H9 (cell line): Measurements from ENCODE around the gene SLC35A4. TPM values are rescaled to one million over a fixed set of nuclear protein-coding genes. Genes with fewer than 3 reads are reported as not detected.

Source experiments
- DNase-seq: peaks from one replicate; pipeline ENCODE4 v3.0.0-alpha.2; 2017
- H2AFZ ChIP-seq: one replicate; pipeline ENCODE4 v1.6.1; 2013; ENCODE audit warnings: mild to moderate bottlenecking, low read length, control low read depth, moderate library complexity
- H2AK5ac ChIP-seq: 2 replicates; pipeline ENCODE4 v1.6.1; 2013; ENCODE audit warnings: low read length, control low read depth, mixed read lengths; ENCODE audit not compliant: insufficient read length
- H2BK120ac ChIP-seq: one replicate; pipeline ENCODE4 v1.6.1; 2013; ENCODE audit warnings: low read depth, mild to moderate bottlenecking, low read length, control low read depth, inconsistent platforms; ENCODE audit not compliant: poor library complexity, severe bottlenecking
- H2BK12ac ChIP-seq: 2 replicates; pipeline ENCODE4 v1.6.1; 2013; ENCODE audit warnings: low read length, control low read depth, mixed read lengths, low read depth; ENCODE audit not compliant: insufficient read length
- H2BK15ac ChIP-seq: 2 replicates; pipeline ENCODE4 v1.6.1; 2013; ENCODE audit warnings: low read depth, low read length, control low read depth
- H2BK20ac ChIP-seq: one replicate; pipeline ENCODE4 v1.6.1; 2013; ENCODE audit warnings: low read depth, mild to moderate bottlenecking, low read length, control low read depth, inconsistent platforms; ENCODE audit not compliant: poor library complexity, severe bottlenecking
- H2BK5ac ChIP-seq: 2 replicates; pipeline ENCODE4 v1.6.1; 2013; ENCODE audit warnings: low read length, control low read depth, mixed read lengths; ENCODE audit not compliant: insufficient read length
- H3K14ac ChIP-seq: 2 replicates; pipeline ENCODE4 v1.6.1; 2013; ENCODE audit warnings: low read length, control low read depth; ENCODE audit not compliant: insufficient read depth
- H3K18ac ChIP-seq: 2 replicates; pipeline ENCODE4 v1.6.1; 2013; ENCODE audit warnings: low read depth, mild to moderate bottlenecking, mixed read lengths, low read length, control low read depth; ENCODE audit not compliant: insufficient read length
- H3K23ac ChIP-seq: 2 replicates; pipeline ENCODE4 v1.6.1; 2013; ENCODE audit warnings: low read length, control low read depth, mixed read lengths, low read depth; ENCODE audit not compliant: insufficient read length
- H3K23me2 ChIP-seq: 2 replicates; pipeline ENCODE4 v1.6.1; 2013; ENCODE audit warnings: low read depth, mild to moderate bottlenecking, mixed read lengths, low read length, control low read depth; ENCODE audit not compliant: insufficient read length, poor library complexity, severe bottlenecking
- H3K27ac ChIP-seq: 2 replicates; pipeline ENCODE4 v1.5.1; 2013; ENCODE audit warnings: low read length, control low read depth, mixed read lengths, low read depth; ENCODE audit not compliant: insufficient read length
- H3K27me3 ChIP-seq: 2 replicates; pipeline ENCODE4 v1.6.1; 2013; ENCODE audit warnings: low read length, control low read depth, inconsistent platforms; ENCODE audit not compliant: insufficient read depth
- H3K4ac ChIP-seq: 2 replicates; pipeline ENCODE4 v1.6.1; 2013; ENCODE audit warnings: low read depth, mild to moderate bottlenecking, control low read depth, inconsistent platforms, low read length, moderate library complexity
- H3K4me1 ChIP-seq: 2 replicates; pipeline ENCODE4 v1.6.1; 2013; ENCODE audit warnings: low read length, control low read depth, inconsistent platforms; ENCODE audit not compliant: insufficient read depth
- H3K4me2 ChIP-seq: 2 replicates; pipeline ENCODE4 v1.6.1; 2013; ENCODE audit warnings: low read length, control low read depth, mixed read lengths; ENCODE audit not compliant: insufficient read length, insufficient read depth
- H3K56ac ChIP-seq: 2 replicates; pipeline ENCODE4 v1.6.1; 2013; ENCODE audit warnings: low read depth, mild to moderate bottlenecking, mixed read lengths, low read length, control low read depth; ENCODE audit not compliant: insufficient read length
- H3K79me1 ChIP-seq: 2 replicates; pipeline ENCODE4 v1.6.1; 2013; ENCODE audit warnings: low read depth, mild to moderate bottlenecking, moderate library complexity, low read length, control low read depth, inconsistent platforms; ENCODE audit not compliant: insufficient read depth, poor library complexity, severe bottlenecking
- H3K79me2 ChIP-seq: 2 replicates; pipeline ENCODE4 v1.6.1; 2013; ENCODE audit warnings: low read length, control low read depth, inconsistent platforms; ENCODE audit not compliant: insufficient read depth
- H3K9ac ChIP-seq: 2 replicates; pipeline ENCODE4 v1.6.1; 2013; ENCODE audit warnings: low read length, control low read depth, mixed read lengths; ENCODE audit not compliant: insufficient read length; ENCODE audit errors: extremely low read depth
- H3K9me3 ChIP-seq: one replicate; pipeline ENCODE4 v1.6.1; 2013; ENCODE audit warnings: low read depth, low read length, inconsistent platforms; ENCODE audit not compliant: control insufficient read depth
- H3T11ph ChIP-seq: one replicate; pipeline ENCODE4 v1.6.1; 2013; ENCODE audit warnings: mild to moderate bottlenecking, low read length, control low read depth, inconsistent platforms
- H4K20me1 ChIP-seq: one replicate; pipeline ENCODE4 v1.6.1; 2013; ENCODE audit not compliant: control insufficient read depth, insufficient read length, insufficient read depth
- H4K5ac ChIP-seq: 2 replicates; pipeline ENCODE4 v1.6.1; 2013; ENCODE audit warnings: low read depth, mild to moderate bottlenecking, mixed read lengths, low read length, control low read depth; ENCODE audit not compliant: insufficient read length
- H4K8ac ChIP-seq: replicated peaks from 2 replicates; pipeline ENCODE4 v1.6.1; 2013; ENCODE audit warnings: low read length, control low read depth, mixed read lengths, low read depth; ENCODE audit not compliant: insufficient read length
- H4K91ac ChIP-seq: 2 replicates; pipeline ENCODE4 v1.6.1; 2013; ENCODE audit warnings: low read depth, mild to moderate bottlenecking, moderate library complexity, mixed read lengths, low read length, control low read depth; ENCODE audit not compliant: insufficient read length
- H3K27ac Mint-ChIP-seq, 3 experiments: 2 replicates in 2 of 3; 3 replicates in 1 of 3; pipeline ENCODE4 v1.8.0; 2020 to 2021; ENCODE audit warnings: mixed read lengths in 3 of 3, mild to moderate bottlenecking in 1 of 3, moderate library complexity in 1 of 3
- H3K27me3 Mint-ChIP-seq: 2 replicates; pipeline ENCODE4 v1.8.0; 2021; ENCODE audit warnings: low read depth, mild to moderate bottlenecking, moderate library complexity, mixed read lengths
- H3K36me3 Mint-ChIP-seq, 3 experiments: 2 replicates in 2 of 3; 3 replicates in 1 of 3; pipeline ENCODE4 v1.8.0; 2020 to 2021; ENCODE audit warnings: low read depth in 3 of 3, mixed read lengths in 3 of 3; ENCODE audit not compliant: insufficient read depth in 1 of 3
- H3K4me1 Mint-ChIP-seq, 2 experiments: 2 replicates each; pipeline ENCODE4 v1.8.0; 2020; ENCODE audit warnings: mixed read lengths in 2 of 2
- H3K4me3 Mint-ChIP-seq, 2 experiments: 2 replicates in 1 of 2; 3 replicates in 1 of 2; pipeline ENCODE4 v1.8.0; 2020 to 2021; ENCODE audit warnings: mild to moderate bottlenecking in 2 of 2, mixed read lengths in 2 of 2, moderate library complexity in 1 of 2
- H3K9me3 Mint-ChIP-seq, 2 experiments: 2 replicates in 1 of 2; 3 replicates in 1 of 2; pipeline ENCODE4 v1.8.0; 2020; ENCODE audit warnings: mild to moderate bottlenecking in 2 of 2, mixed read lengths in 2 of 2, moderate library complexity in 1 of 2
- WGBS: extraction: QIAGEN DNeasy Blood & Tissue Kit; methylation state at CpG from one replicate; pipeline ENCODE4 v1.1.7; 2013; ENCODE audit warnings: missing lambda C conversion rate, low lambda C conversion rate, mixed read lengths; ENCODE audit not compliant: insufficient read length; ENCODE audit errors: extremely low coverage; 5-methylcytosine and 5-hydroxymethylcytosine counted together
- long read RNA-seq: library from polyadenylated mRNA; unstranded; transcript quantifications from one replicate; pipeline ENCODE4 v2.0.0, GENCODE V29; 2020
- total RNA-seq: library from RNA; stranded (reverse); gene quantifications from 2 replicates; pipeline ENCODE4 v1.2.1, GENCODE V29; 2021
- TF ChIP-seq, protein P1 (sequence below): fragments of 200-600 bp; sonication (generic); conservative IDR thresholded peaks from 3 replicates; pipeline ENCODE4 v1.8.0; 2021; ENCODE audit warnings: antibody characterized with exemption, mild to moderate bottlenecking

Gene SLC35A4, protein sequence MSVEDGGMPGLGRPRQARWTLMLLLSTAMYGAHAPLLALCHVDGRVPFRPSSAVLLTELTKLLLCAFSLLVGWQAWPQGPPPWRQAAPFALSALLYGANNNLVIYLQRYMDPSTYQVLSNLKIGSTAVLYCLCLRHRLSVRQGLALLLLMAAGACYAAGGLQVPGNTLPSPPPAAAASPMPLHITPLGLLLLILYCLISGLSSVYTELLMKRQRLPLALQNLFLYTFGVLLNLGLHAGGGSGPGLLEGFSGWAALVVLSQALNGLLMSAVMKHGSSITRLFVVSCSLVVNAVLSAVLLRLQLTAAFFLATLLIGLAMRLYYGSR
- total RNA-seq: 92.0 and 92.3 TPM in 2 replicates
- long read RNA-seq, transcript SLC35A4-201 (3 exons, 3,041 nt): major isoform, 261 of 291 reads
- long read RNA-seq, transcript SLC35A4-202 (2 exons, 3,617 nt): minor isoform, 13 of 291 reads
- long read RNA-seq, partial matches to known transcripts: 13 of 291 reads
- long read RNA-seq, other reads (novel, unspliced or antisense): 4 of 291 reads

DNA sequence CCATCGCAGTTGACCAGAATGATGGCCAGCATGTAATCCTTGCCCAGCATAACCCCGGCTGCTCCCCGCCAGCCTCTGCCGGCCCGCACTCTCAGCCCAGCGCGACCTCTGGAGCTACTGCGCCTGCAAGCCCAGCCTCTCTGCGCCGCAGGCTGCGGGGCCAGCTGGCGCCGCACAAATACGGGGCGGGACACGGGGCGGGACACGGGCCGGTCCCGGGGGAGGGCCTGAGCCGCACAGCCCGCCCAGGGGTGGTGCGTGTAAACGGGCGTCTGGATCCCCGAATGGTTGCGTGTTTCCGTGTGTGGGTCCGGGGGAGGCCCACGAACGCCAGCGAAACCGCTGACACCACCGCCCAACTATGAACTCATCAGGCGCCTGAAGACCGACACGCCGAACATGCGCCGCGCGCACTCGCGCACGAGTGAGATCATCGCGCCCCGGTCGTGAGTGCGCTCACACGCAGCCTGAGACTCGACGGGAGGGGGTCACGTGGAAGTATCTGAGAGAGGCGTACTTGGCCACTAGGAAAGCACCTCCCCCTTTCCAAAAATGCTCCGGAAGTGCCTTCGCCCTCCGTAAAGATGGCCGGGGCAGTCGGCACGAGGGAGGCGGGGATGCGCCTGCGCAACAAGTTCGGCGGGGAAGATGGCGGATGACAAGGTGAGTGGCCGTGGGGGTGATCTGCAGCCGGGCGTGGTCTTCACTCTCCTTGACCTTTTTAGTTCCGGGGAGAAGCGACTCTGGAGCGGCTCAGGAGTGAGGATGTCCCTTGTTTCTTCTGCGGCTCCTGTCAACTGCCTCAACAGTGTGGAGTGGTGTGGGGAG is at the start of gene SLC35A4, which contains the start of gene APBB3:
SLC35A4 (plus strand) TSS at position 633 of the 828 bp plus-strand sequence. CDS start 2,342 bp downstream, outside the sequence.
APBB3 (minus strand) TSS at position 403 of the 828 bp plus-strand sequence; CDS start at position 50, 353 bp downstream.
- Histone ChIP-seq H4K8ac (no peak within 1 kb of the TSS), H3K27ac (no peak within 1 kb of the TSS), H2BK15ac (no peak within 1 kb of the TSS), H2BK5ac (no peak within 1 kb of the TSS), H2AK5ac (no peak within 1 kb of the TSS), H3K56ac (no peak within 1 kb of the TSS), H3K9ac (peak within 1 kb of the TSS; percentile 88), H2AFZ (no peak within 1 kb of the TSS), H3K79me1 (no peaks in the 10 kb centered on the region), H3K4me1 (peaks cover 4% of the 10 kb centered on the region; the same call in 1 of the 2 replicates), H3K79me2 (no peaks in the 10 kb centered on the region), H2BK20ac (no peak within 1 kb of the TSS), H3K27me3 (no peaks in the 10 kb centered on the region), H3K14ac (peak within 1 kb of the TSS; percentile 80), H3K18ac (peak within 1 kb of the TSS; percentile 56), H3K4me2 (peak within 1 kb of the TSS; percentile 92), H3K4ac (no peak within 1 kb of the TSS), H3K23ac (no peak within 1 kb of the TSS), H4K5ac (no peak within 1 kb of the TSS), H4K91ac (no peak within 1 kb of the TSS), H2BK120ac (no peak within 1 kb of the TSS), H3T11ph (no peak within 1 kb of the TSS), H2BK12ac (no peak within 1 kb of the TSS), H3K23me2 (peaks cover 10% of the 10 kb centered on the region), H3K9me3 (no peaks in the 10 kb centered on the region), H4K20me1 (no peaks in the 10 kb centered on the region)
- Mint-ChIP-seq H3K4me1 (peaks cover 14 to 18% of the 10 kb centered on the region in 2 experiments), H3K27me3 (no peaks in the 10 kb centered on the region; the same call in 1 of the 2 replicates), H3K4me3 (peak within 1 kb of the TSS; percentile 89 to 98), H3K9me3 (no peaks in the 10 kb centered on the region; a peak in 2 of 5 replicates), H3K27ac (peak within 1 kb of the TSS; percentile 89 to 98 (median 92)), H3K36me3 (peaks cover 9 to 41% (median 31%) of the 10 kb centered on the region in 3 experiments)
- WGBS: no CpG with 5 or more reads among the region's 74 CpGs
- DNase-seq: peak; percentile 96
- TF ChIP-seq, protein P1, sequence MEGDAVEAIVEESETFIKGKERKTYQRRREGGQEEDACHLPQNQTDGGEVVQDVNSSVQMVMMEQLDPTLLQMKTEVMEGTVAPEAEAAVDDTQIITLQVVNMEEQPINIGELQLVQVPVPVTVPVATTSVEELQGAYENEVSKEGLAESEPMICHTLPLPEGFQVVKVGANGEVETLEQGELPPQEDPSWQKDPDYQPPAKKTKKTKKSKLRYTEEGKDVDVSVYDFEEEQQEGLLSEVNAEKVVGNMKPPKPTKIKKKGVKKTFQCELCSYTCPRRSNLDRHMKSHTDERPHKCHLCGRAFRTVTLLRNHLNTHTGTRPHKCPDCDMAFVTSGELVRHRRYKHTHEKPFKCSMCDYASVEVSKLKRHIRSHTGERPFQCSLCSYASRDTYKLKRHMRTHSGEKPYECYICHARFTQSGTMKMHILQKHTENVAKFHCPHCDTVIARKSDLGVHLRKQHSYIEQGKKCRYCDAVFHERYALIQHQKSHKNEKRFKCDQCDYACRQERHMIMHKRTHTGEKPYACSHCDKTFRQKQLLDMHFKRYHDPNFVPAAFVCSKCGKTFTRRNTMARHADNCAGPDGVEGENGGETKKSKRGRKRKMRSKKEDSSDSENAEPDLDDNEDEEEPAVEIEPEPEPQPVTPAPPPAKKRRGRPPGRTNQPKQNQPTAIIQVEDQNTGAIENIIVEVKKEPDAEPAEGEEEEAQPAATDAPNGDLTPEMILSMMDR: no peak
